D341Med (cell line): ENCODE measurements around the gene RBBP5.

ENCODE experiments used
- DNase-seq: peaks from one replicate; pipeline ENCODE4 v3.0.0; 2012; ENCODE audit warnings: low spot score

RBBP5 gene

DNA sequence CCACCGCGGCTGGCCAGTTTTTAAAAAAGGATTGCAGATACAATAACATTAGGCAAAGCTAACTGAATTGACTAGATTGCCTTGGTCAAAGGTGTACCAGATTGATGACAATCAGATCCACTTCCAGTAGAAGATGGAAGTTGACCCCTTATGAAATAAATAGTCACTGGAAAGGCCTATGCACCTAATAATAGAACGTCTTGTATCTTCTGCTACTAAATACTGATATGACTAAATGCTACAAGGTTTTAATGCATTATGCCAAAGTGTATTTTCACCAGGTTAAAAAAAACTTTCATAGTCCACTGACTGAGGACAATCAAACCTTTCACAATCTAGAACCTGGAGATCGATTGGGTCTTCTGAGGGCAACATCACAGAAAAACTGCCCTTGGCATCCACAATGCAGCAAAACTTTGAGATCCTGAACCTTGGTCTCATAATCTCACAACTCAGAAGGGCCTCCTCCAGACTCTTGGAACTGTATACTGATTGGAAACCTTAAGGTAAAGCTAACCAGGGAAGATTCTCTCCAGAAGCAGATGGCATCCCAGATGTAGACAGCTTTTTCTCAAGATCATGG, 7.8 kb upstream of the RBBP5 start:
- DNase-seq = no peak

DNA sequence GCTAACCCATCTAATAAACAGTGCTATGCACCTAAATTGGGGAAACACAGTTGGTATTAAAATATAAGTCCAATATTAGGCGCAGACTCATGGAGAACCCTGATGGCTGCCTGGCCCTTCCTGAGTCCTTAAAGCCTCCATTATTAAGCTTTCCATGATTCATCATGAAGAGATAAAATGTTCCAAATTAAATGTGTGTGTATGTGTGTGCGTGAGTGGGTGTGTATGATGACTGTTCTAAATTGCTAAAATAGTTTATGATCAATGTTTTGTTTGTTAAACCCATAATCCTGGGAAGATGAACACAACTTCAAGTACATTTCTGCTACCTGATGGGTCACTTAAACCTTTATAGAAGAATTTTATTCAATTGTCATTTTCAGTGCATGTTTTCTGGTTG, 6.3 kb upstream of the RBBP5 start:
- no peak for DNase-seq

GRCh38 chr1:205127646-205128045, 5.9 kb upstream of the RBBP5 start:
- DNase-seq = no peak

- DNase-seq = no peak
These were observed 2.9 kb upstream of the RBBP5 start for GRCh38 chr1:205124726-205125125.

DNA sequence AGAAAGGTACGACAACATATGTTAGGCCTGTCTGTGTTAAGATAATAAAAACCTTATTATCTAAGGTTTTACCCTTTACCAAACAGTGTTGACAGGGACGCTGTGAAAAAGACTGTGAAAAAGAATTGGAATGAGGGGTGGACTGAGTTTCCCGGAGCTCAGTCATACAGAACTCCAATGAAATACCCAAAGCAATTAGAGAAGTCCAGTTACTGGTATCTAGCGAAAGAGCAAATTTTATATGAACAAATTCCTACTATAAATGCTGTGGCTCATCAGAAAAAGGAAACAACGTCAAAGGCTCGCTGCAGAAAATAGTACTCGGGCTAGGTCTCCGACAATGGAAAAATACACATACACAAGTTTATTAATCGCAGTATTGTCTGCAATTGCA, 708 bp upstream of the RBBP5 start:
- no peak for DNase-seq

GRCh38 chr1:205118752-205119151, 3.0 kb downstream of the RBBP5 start:
- no peak for DNase-seq

DNA sequence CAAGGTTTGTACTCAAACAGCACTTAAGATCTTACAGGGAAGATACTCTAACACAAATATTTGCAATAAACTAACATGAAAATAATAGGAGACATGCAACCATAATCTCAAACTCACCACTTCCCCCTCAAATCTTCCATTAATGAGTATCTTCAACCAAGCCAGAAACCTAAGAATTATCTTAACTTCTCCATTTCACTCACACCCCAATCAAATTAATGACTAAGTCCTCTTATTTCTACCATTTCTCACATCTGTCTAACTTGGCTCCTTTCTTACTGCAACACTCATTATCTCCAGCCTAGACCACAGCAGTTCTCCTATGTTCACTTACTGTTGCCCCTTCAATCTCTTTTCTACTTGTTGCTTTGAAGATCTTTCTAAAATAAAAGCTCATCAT, 10.4 kb downstream of the RBBP5 start:
- DNase-seq = no peak

DNA sequence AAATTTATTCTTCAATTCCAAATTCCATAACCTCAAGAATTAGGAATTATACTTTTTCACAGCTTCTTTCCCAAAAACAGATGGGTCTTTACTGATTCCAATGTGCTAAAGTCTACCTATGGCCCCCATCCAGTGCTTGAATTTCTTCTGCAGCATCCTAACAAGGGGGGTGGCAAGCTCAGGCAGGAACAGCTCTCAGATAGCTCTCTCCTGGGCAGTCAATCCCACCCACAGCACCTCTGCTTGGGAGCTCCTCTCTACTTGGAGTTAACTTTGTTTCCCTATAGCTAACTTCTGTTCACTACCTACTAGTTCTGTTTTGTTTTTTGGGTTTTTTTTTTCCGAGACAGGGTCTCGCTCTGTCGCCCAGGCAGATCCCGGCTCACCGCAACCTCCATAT, 12.1 kb downstream of the RBBP5 start:
- no peak for DNase-seq

GRCh38 chr1:205109269-205109668, 12.5 kb downstream of the RBBP5 start:
- no peak for DNase-seq

- DNase-seq = no peak
These were observed 13.3 kb downstream of the RBBP5 start for GRCh38 chr1:205108464-205108863.

DNA sequence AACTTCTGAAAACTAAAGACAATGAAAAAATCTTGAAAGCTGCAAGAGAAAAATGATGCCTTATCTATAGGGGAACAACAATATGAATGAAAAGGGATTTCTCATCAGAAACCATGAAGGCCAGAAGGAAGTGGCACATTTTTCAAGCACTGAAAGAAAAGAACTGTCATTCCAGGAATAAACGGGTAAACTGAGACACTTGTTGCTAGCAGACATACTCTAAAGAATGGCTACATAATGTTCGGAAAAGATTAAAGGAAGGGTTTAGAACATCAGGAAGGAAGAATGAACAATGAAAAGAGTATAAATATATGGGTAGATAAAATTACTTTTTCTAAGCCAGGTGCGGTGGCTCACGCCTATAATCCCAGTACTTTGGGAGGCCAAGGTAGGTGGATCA, 14.5 kb downstream of the RBBP5 start:
- no peak for DNase-seq

- no peak for DNase-seq
These were observed 19.4 kb downstream of the RBBP5 start for GRCh38 chr1:205102404-205102803.

DNA sequence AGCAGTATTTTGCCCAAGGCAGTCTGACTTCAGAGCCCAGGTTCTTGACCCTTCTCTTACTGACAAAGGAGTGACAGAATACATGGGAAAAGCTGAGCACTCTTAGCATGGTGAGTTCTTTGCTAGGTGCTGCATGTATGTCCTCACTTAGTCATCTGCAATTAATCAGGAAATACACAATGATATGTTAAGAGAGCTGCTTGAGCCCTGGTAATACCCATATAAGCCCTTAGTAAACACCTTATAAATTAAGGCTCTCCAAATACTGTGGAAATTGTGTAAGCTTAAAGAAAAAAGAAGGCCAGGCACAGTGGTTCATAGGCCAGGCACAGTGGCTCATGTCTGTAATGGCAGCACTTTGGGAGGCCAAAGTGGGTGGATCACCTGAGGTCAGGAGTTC, 23.5 kb downstream of the RBBP5 start:
- no peak for DNase-seq

DNA sequence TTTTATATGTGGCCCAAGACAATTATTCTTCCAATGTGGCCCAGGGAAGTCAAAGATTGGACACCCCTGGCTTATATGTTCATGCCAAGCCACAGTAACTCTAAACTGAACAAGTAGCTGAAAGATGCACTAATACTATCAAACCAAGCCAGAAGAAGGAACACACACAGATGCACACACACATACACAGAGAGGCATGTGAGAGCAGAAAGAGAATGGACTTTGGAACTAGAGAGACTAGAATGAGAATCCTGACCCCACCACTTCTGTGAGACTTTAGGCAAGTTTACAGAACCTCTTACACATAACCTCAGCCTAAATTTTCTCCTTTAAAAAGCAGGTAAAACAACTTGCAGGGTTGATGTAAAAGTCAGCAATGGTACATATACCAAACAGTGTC, 26.4 kb downstream of the RBBP5 start:
- no peak for DNase-seq

DNA sequence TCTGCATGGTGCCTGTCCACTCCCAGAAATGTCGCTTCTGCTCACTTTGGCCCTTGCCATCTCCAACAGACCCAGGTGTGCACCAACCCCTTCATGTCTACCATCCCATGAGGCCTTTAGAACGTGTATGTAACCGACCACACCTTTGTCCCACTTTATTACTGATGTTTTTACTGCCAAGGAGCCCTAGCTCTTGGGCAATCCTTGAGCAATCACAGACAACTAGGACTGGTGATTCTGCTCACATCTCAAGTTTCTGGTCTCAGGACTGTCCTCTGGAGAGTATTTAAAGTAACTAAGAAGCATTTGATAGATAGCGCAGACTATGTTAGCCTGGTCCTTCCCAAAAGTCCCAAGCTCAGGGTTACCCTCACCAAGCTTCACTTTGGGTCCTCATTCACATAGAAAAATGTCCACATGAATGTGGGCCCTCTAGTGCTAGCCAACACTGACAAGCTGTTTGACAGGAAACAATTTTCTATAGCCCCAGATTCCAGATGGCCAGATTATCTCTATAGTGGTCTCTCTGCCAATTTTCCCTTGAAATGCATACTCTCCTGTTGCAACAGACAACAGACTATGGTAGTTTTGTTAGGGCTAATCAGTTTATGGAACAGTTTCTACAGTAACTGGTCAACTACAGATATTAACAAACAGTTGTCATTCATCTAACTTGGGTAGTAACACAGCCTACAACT, 30.6 kb downstream of the RBBP5 start:
- no peak for DNase-seq

GRCh38 chr1:205088341-205088740, 33.4 kb downstream of the RBBP5 start:
- DNase-seq = no peak

DNA sequence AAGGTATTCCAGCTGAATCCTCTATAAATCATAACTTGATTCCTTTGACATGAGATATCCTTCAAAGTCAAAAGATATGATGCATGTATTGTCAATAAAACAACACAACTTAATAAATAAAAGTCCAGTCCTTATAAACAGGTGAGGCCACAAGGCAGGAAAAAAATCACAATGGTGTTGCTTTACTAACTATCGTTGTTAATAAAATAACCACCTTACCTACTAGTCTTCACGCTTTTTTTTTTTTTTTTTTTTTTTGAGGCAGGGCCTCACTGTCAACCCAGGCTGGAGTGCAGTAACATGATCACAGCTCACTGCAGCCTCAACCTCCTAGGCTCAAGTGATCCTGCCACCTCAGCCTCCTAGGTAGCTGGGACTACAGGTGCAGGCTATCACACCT, 37.4 kb downstream of the RBBP5 start, which contains the start of gene TMEM81:
Gene TMEM81, minus strand, starts transcription at position 101 of the 400 bp plus-strand sequence. CDS start 140 bp downstream, outside the sequence.
- no peak for DNase-seq

DNA sequence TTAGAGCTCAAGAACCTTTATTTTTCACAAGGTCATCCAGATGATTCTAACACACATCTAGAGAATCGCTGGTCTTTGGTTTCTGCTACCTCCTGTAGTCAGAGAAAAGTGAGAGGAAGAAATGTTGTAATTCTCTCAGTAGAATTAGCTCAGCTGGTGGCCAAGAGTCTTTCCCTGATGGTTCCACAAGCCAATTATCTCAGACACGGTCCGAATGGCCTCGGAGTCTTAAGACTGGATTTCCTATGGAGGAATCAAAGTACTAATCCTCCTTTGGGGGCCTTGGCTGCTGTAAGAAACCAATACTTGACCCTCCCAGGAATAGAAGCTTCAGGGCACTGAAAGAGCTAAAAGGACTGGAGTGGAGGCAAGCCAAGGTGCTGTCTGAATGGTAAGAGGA, 39.3 kb downstream of the RBBP5 start:
- DNase-seq = no peak

DNA sequence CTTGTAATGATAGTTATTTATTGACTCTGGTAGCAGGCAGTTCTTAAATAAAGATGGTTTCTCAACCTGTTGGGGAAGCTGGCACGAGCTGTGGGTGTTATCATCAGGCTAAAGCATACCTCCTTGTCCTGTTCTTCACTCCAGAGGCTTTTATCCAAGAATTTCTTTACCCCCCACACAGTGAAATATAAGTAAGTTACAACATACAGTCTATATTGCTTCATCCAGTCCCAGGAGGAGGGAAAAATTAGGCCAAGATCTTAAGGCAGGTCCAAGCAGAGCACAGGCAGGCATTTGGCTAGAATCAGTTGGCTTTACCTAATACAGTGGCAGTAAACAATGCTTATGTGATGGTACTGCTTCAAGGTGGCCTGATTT, 43.9 kb downstream of the RBBP5 start:
- no peak for DNase-seq

DNA sequence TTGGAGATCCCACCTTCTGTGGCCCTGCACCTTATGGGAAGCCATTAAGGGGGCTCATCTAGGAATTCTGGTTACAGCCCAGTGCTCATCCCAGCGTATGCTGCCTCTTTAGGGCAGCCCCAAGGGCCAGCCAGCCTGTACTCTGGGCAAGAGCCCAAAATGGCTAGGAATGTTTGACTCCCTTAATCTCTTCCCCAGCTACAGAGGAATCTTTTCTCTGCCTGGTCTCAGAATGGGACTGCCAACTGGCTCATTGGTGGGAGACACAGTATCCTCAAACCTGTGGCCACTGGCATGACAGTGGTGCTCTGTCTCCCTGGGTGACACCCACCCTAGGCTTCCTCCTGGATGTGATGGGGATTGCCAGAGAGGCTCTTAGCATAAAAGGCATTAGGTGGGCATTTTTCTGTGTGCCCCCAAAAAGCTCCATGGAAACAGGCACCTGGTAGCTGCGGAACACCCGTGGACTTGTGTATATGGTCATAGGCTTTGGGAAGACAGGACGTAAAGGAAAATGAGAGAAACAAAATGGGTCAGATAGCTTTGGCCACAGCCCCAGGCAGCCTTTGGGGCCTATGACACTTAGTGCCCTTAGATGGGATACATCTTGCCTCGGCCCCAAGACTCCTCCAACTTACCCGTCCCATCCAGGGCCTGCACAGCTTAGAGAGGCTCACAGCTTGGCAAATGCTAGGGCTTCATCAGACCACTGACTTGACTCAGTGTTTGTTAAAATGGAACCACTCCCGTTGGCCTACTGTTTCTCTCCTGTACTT, 44.4 kb downstream of the RBBP5 start:
- DNase-seq = peak; percentile 32

DNA sequence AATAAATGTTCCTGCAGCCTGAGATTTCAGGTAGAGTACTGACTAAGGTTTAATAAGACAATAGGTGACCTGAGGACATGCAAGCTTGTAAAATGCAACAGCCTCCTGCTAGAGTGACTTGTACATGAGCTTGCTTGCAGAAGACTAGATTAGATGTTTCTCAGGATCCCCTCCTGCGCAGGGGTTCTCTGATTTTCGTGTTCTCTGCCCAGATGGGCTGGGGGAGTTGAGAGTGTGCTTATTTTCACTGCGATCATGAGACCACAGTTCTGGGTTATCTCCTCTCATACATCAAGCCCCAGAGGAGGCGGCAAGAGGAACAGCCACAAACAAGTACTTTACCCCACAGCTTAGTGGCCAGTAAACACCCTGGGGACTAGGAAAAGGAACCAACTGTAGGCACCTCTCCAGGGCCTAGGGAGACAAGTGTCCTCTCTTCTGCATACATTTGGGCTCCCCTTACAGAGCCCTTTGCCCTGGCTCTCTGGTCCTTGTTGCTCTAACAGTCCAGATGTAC, 45.5 kb downstream of the RBBP5 start:
- peak; percentile 20 for DNase-seq

DNA sequence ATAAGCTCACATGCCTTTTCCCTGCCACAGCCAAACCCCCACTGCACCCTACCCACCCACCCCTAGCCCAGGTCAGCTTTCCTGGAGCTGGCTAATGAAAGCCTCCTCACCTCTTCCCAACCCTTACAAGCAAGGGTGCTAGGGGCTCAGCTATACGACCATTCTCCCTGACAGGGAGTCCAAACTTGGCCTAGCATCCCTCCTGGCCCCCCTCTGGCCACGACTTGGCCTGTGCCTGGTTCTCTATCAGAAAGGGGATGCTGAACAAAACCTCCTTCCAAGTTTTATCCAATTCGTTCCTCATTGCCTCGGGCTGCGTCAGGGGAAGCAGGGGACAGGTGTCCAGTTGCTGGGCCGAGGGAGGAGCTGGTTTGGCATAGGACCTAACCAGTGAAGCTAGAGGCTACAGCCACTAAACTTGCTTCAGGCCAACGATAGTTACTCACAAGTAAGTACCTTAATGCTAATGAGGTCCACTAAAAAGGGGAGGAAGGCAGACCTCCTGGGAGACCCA, 46.1 kb downstream of the RBBP5 start:
- peak; percentile 32 for DNase-seq

DNA sequence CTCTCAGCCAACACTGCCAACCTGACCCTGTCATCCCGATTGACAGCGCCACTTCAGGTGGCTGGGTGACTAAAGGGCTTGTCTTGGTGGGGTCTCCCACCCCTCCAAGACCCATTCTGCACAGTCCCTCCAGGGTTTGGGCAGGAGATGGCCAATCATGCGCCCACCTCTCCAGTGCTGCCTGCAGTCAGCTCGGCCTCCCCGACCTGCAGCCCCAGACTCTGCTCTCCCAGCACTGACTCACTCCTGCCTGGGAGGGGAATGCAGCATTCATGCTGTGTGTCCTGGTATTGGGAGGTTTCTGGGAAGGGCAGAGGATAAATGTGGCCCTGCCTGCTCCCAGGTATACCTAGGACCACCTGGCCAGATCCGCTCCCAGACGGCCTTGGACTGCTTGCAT, 47.3 kb downstream of the RBBP5 start:
- DNase-seq = peak; percentile 27
